NCI-H2029 (cell line): Measurements from ENCODE around the gene C1QTNF12.

Experiments
- DNase-seq: peaks from one replicate; lab custom pipeline; 2025; lab: John Stamatoyannopoulos, UW

Gene C1QTNF12

DNA sequence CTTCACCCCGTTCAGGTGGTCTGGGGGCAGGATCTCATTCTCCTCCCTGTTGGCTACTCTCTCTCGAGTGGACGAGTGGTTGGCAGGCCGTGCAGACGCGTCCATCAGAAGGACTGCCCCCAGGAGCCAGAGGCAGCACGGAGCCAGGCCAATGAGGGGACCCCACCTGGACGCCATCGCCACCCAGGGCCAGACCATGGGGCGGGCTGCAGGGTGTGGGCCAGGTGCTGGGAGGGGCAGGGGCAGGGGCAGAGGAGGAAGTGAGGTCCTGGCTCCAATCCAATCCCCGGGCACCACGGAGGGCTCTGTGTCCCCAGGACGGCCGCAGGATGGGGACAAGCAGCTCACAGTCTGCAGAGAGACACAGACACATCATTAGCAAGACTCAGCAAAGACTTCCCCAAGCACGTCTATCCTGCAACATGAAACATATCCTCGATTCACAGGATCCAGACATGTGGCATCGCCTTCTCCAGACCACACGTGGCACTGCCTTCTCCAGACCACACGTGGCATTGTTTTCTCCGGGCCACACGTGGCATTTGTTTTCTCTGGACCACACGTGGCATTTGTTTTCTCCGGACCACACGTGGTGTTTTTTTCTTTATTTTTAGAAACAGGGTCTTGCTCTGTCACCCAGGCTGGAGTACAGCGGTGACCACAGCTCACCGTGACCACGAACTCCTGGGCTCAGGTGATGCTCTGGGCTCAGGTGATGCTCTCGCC is 17.8 kb downstream of the C1QTNF12 start:
- DNase-seq: no peak

GRCh38 chr1:1228187-1228586 is 18.3 kb downstream of the C1QTNF12 start:
- DNase-seq: no peak

- DNase-seq: no peak
These were observed 19.1 kb downstream of the C1QTNF12 start for GRCh38 chr1:1227386-1227785.

GRCh38 chr1:1226566-1227362 is 19.8 kb downstream of the C1QTNF12 start:
- no peak for DNase-seq

DNA sequence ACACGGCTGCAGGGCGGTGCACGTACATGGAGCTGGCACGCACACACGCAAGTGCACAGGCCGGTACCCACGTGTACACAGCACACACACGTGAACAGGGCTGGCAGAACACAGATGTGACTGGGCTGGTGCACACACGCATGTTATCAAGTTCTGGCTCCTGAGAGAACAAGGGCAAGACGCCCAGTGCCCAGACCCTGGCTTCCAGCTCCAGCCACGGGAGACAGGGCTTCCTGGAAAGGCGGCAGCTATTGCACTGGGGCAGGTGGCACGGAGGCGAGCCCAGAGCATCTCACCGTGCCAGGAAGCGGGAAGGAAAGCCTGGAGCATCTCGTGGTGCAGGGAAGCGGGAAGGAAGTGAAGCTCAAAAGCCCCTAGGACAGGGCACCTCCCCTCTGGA is 20.6 kb downstream of the C1QTNF12 start:
- DNase-seq: no peak

DNA sequence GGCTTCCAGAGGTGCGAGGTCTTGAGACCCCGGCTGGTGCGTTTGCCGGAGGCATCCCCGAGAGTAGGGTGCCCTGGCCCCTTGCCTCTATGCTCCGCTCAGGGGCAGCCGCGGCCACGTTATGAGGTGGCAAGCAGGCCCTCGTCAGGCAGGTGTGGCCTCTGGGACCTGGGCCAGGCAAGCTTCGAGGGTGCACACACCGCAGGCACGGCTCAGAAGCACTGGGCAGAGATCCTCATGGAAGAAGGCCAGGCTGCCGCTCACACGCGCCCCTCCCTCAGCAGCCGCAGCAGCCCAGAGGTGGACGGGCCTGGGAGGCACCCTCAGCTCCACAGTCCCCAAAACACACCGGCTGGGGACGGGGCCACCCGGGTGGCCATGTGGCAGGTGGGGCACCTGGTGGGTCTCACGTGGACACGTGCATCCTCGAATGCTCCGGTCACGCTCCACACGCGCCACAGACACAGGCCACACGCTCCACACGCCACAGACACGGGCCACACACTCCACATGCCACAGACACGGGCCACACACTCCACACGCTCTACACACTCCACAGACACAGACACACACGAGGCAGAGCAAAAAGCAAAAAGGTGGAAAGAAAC is 21.2 kb downstream of the C1QTNF12 start:
- peak; percentile 21 for DNase-seq

DNA sequence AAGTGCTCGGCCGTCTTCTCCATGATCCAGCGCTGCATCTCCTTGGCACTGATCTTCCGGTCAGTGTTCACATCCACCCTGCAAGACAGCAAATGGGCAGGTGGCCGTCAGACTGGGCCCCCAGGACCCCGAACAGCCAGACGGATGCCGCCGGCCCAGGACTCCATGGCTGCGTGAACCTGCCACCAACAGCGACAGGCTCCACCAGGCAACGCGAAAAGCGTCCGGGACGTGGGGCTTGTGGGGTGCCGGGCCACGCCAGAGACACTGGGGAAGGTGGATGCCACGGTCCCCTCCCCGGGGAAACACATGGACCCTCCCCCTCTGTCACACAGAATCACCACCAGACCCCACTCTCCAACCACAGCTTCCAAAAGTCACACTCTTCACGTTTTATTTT is 22.6 kb downstream of the C1QTNF12 start:
- DNase-seq: no peak

DNA sequence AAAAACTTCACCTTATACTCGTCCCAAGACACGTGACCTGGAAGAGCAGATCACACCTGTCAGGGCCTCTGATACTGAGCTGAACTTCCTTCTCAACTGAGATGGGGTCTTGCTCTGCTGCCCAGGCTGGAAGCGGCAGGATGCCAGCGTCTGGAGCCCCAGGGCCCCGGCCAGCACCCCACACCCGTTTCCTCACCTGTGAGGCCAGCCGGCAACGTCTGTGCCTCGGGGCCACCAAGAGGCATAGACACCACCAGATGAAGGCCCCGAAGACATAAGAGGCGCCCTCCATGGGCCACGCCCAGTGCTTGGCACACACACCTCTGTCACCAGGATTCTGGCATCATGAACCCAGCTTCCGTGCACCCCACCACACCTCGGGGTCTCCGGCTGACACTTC is 23.2 kb downstream of the C1QTNF12 start:
- no peak for DNase-seq

DNA sequence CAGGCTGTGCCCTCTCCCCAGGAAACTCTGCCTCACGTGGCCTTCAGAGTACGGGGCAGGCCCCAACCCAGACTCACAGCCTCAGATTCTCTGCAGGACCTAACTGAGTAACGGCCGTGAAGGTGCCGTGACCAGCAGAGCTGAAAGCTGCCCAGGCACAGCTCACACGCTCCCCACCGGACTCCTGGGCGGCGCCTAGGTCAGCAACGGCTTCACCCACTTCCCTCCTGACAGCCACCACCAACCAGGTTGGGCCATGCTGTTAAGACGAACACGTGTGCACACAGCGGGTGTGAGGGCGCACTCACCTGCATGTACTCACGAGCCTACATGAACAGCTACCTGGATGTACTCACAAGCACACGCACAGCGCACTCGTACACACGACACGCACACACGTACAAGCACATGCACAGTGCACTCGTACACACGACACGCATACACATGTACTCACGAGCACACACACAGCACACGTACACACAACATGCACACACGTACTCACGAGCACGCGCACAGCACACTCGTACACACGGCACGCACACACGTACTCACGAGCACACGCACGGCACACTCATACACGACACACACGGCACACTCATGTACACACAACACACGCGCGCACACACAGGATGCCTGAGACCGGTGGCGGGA is 23.8 kb downstream of the C1QTNF12 start:
- DNase-seq: no peak

- DNase-seq: no peak
These were observed 24.5 kb downstream of the C1QTNF12 start for GRCh38 chr1:1221887-1222574.

- no peak for DNase-seq
These were observed 26.3 kb downstream of the C1QTNF12 start for GRCh38 chr1:1220197-1220596.

- no peak for DNase-seq
These were observed 27.2 kb downstream of the C1QTNF12 start for GRCh38 chr1:1219341-1219740.

- DNase-seq: no peak
These were observed 27.9 kb downstream of the C1QTNF12 start for GRCh38 chr1:1218524-1219200.

DNA sequence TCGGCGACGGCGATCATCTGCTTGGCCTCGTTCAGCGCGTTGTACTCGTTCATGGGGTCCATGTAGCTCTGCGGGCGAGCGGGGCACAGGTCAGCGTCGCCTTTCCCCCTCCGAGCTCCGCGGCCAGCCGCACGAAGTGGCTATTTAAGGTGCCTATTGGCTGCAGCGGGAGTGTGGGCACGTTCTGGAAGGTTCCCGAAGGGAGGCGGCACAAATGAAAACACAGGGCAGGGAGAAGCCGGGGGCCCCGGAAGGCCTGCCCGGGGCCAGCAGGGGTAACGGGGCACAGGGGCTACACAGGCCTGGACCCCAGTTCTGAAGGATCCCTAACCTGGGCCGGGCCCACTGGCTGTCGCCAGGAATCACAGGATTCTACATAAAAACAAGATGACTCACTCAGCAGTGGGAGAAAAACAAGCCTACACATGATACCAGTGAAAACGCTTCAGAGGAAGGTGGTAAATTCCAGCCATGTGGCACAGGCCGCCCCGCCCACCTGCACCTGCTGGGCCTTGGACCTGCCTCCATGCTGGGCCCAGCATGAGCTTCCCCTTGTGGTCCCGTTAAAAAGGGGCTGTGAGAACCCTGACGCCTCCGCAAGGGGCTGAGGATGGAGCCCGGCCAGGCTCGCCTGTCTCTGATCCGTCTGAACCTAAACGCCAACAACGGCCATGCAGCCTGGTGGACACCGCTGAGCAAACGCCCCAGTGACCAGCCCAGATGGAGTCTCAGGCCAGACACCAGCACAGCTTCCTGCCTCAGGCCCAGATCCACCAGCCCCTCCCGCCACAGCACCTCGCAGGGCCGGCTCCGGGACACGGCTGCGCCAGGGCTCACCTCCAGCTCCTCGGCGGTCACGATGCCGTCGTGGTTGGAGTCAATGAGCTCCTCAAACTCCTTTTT is 28.6 kb downstream of the C1QTNF12 start:
- DNase-seq: no peak

- no peak for DNase-seq
These were observed 29.5 kb downstream of the C1QTNF12 start for GRCh38 chr1:1216770-1217620.

- no peak for DNase-seq
These were observed 30.5 kb downstream of the C1QTNF12 start for GRCh38 chr1:1215881-1216605.

GRCh38 chr1:1215080-1215676 is 31.3 kb downstream of the C1QTNF12 start:
- DNase-seq: no peak
